AG09309 (cell line): ENCODE results near the gene GRB7.

ENCODE experiments used
- DNase-seq: peaks from one replicate; pipeline ENCODE4 v3.0.0-alpha.2; 2010; ENCODE audit warnings: low read depth
- H3K4me3 ChIP-seq: 2 replicates; pipeline ENCODE4 v1.5.1; 2011; ENCODE audit warnings: mild to moderate bottlenecking, low read depth, low read length, moderate library complexity; ENCODE audit not compliant: control insufficient read depth
- TF ChIP-seq, protein P1 (sequence below): IDR thresholded peaks from 2 replicates; pipeline ENCODE4 v1.5.1; 2011; ENCODE audit warnings: mild to moderate bottlenecking, low read depth, low read length, inconsistent platforms; ENCODE audit not compliant: insufficient read depth, control insufficient read depth; ENCODE audit errors: missing control alignments

GRB7 gene

DNA sequence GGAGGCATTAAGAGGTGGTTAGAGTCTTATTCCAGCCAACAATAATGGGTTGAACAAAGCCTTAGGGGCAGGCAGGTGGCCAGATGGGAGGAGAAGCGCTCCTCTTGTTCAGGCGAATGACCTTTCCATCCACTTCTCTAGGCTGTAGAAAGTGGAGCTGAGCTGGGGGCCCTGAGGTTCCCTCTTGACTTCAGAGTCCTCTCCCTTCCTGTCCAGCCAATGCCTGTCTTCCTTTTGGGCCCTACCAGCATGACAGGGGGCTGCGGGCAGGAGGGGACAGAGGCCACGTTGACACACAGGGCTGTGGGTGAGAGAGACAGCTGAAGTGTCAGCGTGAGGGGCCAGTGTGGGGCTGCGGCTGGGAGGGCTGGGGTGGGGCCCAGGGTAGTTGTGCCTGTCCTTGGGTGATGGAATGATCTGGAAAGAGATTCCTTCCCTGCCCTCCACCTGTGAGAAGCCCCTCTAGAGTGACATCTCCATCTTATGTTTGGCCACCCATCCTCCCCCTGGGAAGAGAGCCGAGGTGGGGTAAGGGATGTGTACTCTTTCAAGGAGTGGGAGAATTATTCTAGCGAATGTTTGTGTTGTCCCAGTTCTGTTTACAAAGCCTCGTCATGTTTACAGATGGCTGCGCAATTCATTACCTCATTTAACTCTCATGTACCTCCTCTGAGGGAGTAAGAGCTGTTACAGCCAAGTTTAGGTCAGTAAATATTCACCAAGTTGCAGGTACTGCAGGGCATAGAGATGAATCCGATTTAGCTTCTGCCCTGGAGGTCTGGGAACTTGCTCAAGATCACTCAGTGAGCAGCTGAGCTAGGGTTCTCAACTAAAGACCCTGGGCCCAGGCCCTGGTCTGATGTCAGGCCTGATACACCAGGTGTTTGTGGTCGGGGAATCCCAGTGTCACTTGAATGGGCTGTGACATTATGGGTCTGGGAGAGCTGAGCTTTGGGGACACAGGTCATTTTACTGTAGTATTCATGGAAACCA lies 34.5 kb upstream of the GRB7 start:
- H3K4me3 ChIP-seq: no peak overlapping the region
- DNase-seq: no peak
- TF ChIP-seq, protein P1, sequence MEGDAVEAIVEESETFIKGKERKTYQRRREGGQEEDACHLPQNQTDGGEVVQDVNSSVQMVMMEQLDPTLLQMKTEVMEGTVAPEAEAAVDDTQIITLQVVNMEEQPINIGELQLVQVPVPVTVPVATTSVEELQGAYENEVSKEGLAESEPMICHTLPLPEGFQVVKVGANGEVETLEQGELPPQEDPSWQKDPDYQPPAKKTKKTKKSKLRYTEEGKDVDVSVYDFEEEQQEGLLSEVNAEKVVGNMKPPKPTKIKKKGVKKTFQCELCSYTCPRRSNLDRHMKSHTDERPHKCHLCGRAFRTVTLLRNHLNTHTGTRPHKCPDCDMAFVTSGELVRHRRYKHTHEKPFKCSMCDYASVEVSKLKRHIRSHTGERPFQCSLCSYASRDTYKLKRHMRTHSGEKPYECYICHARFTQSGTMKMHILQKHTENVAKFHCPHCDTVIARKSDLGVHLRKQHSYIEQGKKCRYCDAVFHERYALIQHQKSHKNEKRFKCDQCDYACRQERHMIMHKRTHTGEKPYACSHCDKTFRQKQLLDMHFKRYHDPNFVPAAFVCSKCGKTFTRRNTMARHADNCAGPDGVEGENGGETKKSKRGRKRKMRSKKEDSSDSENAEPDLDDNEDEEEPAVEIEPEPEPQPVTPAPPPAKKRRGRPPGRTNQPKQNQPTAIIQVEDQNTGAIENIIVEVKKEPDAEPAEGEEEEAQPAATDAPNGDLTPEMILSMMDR: no peak

- no peak for DNase-seq
- TF ChIP-seq, protein P1: no peak
- H3K4me3 ChIP-seq: no peak overlapping the region
Measured at GRCh38 chr17:39703913-39704312, 33.8 kb upstream of the GRB7 start.

DNA sequence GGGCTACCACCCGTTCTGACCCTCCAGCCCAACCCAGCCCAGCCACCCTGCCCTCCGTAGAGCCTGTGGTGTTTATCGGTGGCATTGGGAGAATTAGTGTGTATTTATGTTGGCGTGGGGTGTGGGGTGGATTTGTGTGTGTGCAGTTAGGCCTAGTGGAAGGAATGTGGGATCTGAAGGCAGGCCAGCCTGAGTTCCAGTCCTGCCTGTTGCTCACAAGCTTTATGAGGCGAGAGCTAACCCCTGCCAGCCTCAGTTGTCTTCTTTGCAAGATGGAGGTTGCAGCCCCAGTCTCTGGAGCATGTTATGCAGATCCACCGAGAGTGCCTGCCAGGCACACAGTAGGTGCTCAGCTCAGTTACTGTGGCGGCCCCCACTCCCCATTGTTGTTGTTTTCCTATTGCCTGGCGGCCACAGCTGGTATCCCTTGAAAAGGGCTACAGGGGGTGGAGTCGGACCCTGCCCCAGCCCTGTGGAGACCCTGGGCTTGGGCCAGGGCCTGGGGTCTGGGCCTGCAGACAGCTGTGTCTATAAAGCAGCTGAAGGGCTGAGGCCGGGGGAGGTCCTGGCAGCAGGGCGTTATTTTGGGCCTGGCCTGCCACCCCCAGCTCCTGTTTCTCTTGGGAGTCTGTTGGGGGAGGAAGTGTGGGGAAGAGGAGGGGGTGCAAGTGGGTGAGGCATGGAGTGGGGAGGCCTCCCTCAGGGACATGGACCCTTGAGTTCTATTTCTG lies 32.8 kb upstream of the GRB7 start:
- TF ChIP-seq, protein P1: peak; percentile 50
- H3K4me3 ChIP-seq: no peak overlapping the region

DNA sequence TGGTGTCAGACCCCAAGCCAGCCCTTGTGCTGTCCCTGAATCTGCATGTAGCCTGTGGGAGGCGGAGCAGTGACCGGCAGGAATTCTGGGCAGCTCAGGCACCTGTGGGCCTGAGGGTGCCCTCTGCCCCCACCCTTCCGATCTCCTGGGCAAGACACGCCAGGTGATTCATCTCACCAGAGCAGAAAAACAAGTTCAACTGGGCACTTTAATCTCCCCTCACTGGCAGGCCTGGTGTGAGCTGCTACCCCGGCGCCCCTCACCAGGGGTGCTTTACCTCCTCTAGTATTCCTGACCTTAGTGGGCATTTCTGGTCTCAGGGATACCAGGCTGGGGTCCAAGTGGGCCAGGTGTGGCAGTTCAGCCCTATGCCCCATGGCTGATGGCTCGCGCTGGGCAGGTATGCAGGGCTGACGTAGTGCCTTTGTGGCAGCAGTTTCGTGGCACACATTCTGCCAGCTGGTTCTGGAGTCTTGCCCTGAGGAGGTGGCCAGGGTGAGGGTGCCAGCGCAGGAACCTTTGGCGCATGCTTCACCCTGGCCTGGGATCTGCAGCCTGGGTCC lies 31.9 kb upstream of the GRB7 start:
- H3K4me3 ChIP-seq: no peak overlapping the region
- TF ChIP-seq, protein P1: no peak
- DNase-seq: no peak

More for the DNA sequence above, 32.8 kb upstream of the GRB7 start:
- DNase-seq: no peak

- TF ChIP-seq, protein P1: no peak
- DNase-seq: no peak
- H3K4me3 ChIP-seq: no peak overlapping the region
Measured at GRCh38 chr17:39706383-39706782, 31.4 kb upstream of the GRB7 start.

DNA sequence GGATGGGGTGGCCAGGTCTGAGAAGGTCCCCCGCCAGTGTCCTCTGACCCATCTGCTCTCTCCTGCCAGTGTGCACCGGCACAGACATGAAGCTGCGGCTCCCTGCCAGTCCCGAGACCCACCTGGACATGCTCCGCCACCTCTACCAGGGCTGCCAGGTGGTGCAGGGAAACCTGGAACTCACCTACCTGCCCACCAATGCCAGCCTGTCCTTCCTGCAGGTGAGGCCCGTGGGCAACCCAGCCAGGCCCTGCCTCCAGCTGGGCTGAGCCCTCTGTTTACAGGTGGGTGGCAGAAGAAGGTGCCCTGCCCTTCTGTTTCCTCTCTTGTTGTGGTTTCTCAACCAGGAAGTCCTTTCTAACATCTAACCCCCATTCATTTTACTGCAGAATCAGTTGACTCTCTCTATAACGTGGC lies 30.8 kb upstream of the GRB7 start:
- TF ChIP-seq, protein P1: no peak
- no peak overlapping the region for H3K4me3 ChIP-seq
- no peak for DNase-seq
